ENCODE results near the gene OTUB2.

GRCh38 chr14:94044476-94045091, 18.4 kb downstream of the OTUB2 start:
- TF ChIP-seq RAD21 (IDR thresholded peaks at IDR 0.05) (no peak), CTCF (IDR thresholded peaks at IDR 0.05; ENCODE audit: low read depth, low read length, missing input control) (no peak), TAF1 (conservative IDR thresholded peaks at IDR 0.05) (no peak), JUND (IDR thresholded peaks at IDR 0.05) (no peak), MAX (IDR thresholded peaks at IDR 0.05) (no peak)
